GM23338 (cell line): Measurements from ENCODE around the gene STON1.

Source experiments
- POLR2AphosphoS5 ChIP-seq: IDR thresholded peaks from 2 replicates; pipeline ENCODE4 v1.6.1; 2016; ENCODE audit warnings: antibody characterized with exemption, low read depth
- TF ChIP-seq, protein P1 (sequence below), 2 experiments: fragments of 200-600 bp in 1 of 2; sonication (generic) in 1 of 2; conservative IDR thresholded peaks; 2 replicates each; pipeline versions ENCODE4 v1.5.1 to v1.6.1; 2016 to 2017; ENCODE audit warnings: antibody characterized with exemption in 2 of 2, low read depth in 2 of 2, mild to moderate bottlenecking in 2 of 2, moderate library complexity in 1 of 2

DNA sequence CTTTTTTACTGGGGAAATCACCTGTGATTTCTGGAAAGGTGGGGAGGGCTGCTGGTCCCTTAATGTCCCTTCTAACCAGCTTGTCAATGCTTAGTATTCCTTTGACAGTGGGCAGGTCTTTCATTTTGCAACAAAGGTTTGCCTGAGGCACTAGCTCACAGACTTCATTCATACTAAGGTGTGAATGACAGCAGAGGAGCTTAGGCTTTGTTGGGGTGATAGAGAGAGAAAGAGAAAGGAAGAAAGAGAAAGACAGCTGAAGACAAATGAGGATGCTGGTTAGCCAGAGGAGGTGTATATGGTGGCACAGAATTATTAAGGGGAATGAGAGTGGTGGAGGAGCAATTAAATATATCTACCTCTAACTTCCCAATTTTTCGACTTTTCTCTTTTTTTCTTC is 58.8 kb downstream of the STON1 start:
- TF ChIP-seq, protein P1, sequence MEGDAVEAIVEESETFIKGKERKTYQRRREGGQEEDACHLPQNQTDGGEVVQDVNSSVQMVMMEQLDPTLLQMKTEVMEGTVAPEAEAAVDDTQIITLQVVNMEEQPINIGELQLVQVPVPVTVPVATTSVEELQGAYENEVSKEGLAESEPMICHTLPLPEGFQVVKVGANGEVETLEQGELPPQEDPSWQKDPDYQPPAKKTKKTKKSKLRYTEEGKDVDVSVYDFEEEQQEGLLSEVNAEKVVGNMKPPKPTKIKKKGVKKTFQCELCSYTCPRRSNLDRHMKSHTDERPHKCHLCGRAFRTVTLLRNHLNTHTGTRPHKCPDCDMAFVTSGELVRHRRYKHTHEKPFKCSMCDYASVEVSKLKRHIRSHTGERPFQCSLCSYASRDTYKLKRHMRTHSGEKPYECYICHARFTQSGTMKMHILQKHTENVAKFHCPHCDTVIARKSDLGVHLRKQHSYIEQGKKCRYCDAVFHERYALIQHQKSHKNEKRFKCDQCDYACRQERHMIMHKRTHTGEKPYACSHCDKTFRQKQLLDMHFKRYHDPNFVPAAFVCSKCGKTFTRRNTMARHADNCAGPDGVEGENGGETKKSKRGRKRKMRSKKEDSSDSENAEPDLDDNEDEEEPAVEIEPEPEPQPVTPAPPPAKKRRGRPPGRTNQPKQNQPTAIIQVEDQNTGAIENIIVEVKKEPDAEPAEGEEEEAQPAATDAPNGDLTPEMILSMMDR (conservative IDR thresholded peaks at IDR 0.05; ENCODE audit: low read depth in 2 of 2), result no peak
- TF ChIP-seq POLR2AphosphoS5, result no peak
